ENCODE data around the gene KLHDC8A. TPM values are rescaled to one million over a fixed set of nuclear protein-coding genes. Genes with fewer than 3 reads are reported as not detected.

The KLHDC8A gene
- polyA plus RNA-seq, 1 donor (not counting 4 experiments of a cell fraction or from before 2014, with no cell fraction given): not detected

GRCh38 chr1:205345761-205346160 lies 11.0 kb downstream of the KLHDC8A start:
- H3K36me3 ChIP-seq (ENCODE audit: control insufficient read depth in 2 of 2, extremely low read depth in 1 of 2, insufficient read depth in 2 of 2, low read length in 2 of 2): no peaks in the 10 kb centered on the region
- FAIRE-seq: no peak
- TF ChIP-seq CTCF (optimal IDR thresholded peaks at IDR 0.05 in 1 of 3, IDR thresholded peaks at IDR 0.05 in 1 of 3, conservative IDR thresholded peaks at IDR 0.05 in 1 of 3; ENCODE audit: extremely low read depth in 1 of 3, insufficient read depth in 2 of 3, low read length in 3 of 3) (no peak), EZH2 (IDR thresholded peaks at IDR 0.05; ENCODE audit: low read length) (no peak)

DNA sequence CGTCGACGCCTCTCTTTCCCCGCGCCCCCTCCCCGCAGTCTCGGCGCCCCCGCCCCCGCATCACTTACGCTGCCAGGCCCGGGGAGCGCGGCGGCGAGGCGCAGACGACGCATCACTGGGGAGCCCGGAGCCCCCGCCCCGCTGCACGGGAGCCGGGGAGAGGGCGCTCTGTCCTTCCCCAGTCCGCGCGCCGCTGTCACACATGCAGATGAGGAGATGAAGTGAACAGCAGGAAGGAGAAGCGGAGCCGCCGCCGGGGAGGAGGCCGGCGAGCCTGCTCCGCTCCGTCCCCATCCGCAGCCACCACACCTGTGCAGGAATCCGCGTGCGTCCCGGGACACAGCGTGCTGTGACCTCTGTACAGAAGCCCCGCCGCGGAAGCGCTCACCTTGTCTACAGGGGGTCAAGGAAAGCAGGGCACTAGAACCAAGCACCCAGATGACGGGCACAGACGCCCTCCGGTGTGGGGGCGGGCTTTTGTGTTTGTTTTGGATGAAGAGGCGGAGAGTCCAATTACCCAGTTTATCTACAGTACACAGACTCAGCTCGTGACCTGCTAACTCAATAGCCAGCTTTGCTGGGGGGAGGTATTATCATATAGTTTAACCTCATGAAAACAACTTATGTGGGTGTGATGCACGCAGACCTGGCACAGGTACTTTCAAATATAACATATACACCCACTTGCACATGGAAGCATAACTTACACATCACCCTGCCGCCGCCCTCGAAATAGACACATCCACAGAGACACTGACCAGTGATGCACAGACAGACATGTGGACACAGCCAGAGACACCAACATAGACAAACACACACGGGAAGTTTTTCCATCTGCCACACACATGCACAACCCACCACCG lies 12.4 kb downstream of the KLHDC8A start:
- peak overlapping the region in 1 of 3 experiments; percentile 11 for H3K4me3 ChIP-seq (ENCODE audit: control insufficient read depth in 2 of 3, extremely low read depth in 1 of 3, insufficient read depth in 2 of 3, low read depth in 1 of 3, low read length in 3 of 3)
- TF ChIP-seq EZH2 (IDR thresholded peaks at IDR 0.05; ENCODE audit: low read length) (peak; percentile 62), CTCF (optimal IDR thresholded peaks at IDR 0.05 in 1 of 3, IDR thresholded peaks at IDR 0.05 in 1 of 3, conservative IDR thresholded peaks at IDR 0.05 in 1 of 3; ENCODE audit: extremely low read depth in 1 of 3, insufficient read depth in 2 of 3, low read length in 3 of 3) (no peak)
- H3K36me3 ChIP-seq (ENCODE audit: control insufficient read depth in 2 of 2, extremely low read depth in 1 of 2, insufficient read depth in 2 of 2, low read length in 2 of 2): no peaks in the 10 kb centered on the region
- no peaks in the 10 kb centered on the region for H3K9me3 ChIP-seq (ENCODE audit: control insufficient read depth, low read depth, low read length)
- H3K9ac ChIP-seq (ENCODE audit: control insufficient read depth, extremely low read depth, insufficient read depth, low read length): no peak overlapping the region
- FAIRE-seq (no peak), DNase-seq (ENCODE audit: low read depth, low spot score) (no peak)
- H3K9me1 ChIP-seq (ENCODE audit: control insufficient read depth, extremely low read depth, insufficient read depth, low read length): no peaks in the 10 kb centered on the region
- peak overlapping the region; percentile 28 for H3K4me2 ChIP-seq (ENCODE audit: control insufficient read depth, extremely low read depth, insufficient read depth, low read depth, low read length)
- peaks cover 3% of the 10 kb centered on the region for H4K20me1 ChIP-seq (ENCODE audit: control insufficient read depth, extremely low read depth, insufficient read depth, low read length)
- H3K27me3 ChIP-seq (ENCODE audit: control insufficient read depth, extremely low read depth, insufficient read depth, low read length): peaks cover 43% of the 10 kb centered on the region
- no peaks in the 10 kb centered on the region for H3K79me2 ChIP-seq (ENCODE audit: control insufficient read depth, insufficient read depth, low read length)
- no peak overlapping the region for H3K27ac ChIP-seq (ENCODE audit: control insufficient read depth, insufficient read depth, low read length)
- H2AFZ ChIP-seq (ENCODE audit: control insufficient read depth, low read length): no peak overlapping the region
- dilution Hi-C loops (cut with MboI; ENCODE audit: extremely low pct_ligation_motif_present, low sequenced_read_pairs): no loop called here
- H3K4me1 ChIP-seq (ENCODE audit: control insufficient read depth, extremely low read depth, insufficient read depth, low read length): peaks cover 6% of the 10 kb centered on the region

More at GRCh38 chr1:205345761-205346160, 11.0 kb downstream of the KLHDC8A start:
- H3K27me3 ChIP-seq (ENCODE audit: control insufficient read depth, extremely low read depth, insufficient read depth, low read length): peaks cover 51% of the 10 kb centered on the region
- H3K4me3 ChIP-seq (ENCODE audit: control insufficient read depth in 2 of 3, extremely low read depth in 1 of 3, insufficient read depth in 2 of 3, low read depth in 1 of 3, low read length in 3 of 3): no peak overlapping the region
- H4K20me1 ChIP-seq (ENCODE audit: control insufficient read depth, extremely low read depth, insufficient read depth, low read length): peaks cover 3% of the 10 kb centered on the region
- H3K9me1 ChIP-seq (ENCODE audit: control insufficient read depth, extremely low read depth, insufficient read depth, low read length): no peaks in the 10 kb centered on the region
- no peaks in the 10 kb centered on the region for H3K9me3 ChIP-seq (ENCODE audit: control insufficient read depth, low read depth, low read length)
- no peak overlapping the region for H3K9ac ChIP-seq (ENCODE audit: control insufficient read depth, extremely low read depth, insufficient read depth, low read length)
- no peak overlapping the region for H2AFZ ChIP-seq (ENCODE audit: control insufficient read depth, low read length)
- no peak overlapping the region for H3K4me2 ChIP-seq (ENCODE audit: control insufficient read depth, extremely low read depth, insufficient read depth, low read depth, low read length)
- dilution Hi-C loops (cut with MboI; ENCODE audit: extremely low pct_ligation_motif_present, low sequenced_read_pairs): no loop called here
- H3K4me1 ChIP-seq (ENCODE audit: control insufficient read depth, extremely low read depth, insufficient read depth, low read length): peaks cover 6% of the 10 kb centered on the region
- DNase-seq (ENCODE audit: low read depth, low spot score): no peak
- H3K79me2 ChIP-seq (ENCODE audit: control insufficient read depth, insufficient read depth, low read length): no peaks in the 10 kb centered on the region
- no peak overlapping the region for H3K27ac ChIP-seq (ENCODE audit: control insufficient read depth, insufficient read depth, low read length)

Measured in keratinocyte (primary cell).